SK-N-SH (cell line): ENCODE data around the gene PIEZO2. TPM values are rescaled to one million over a fixed set of nuclear protein-coding genes. Genes with fewer than 3 reads are reported as not detected.

Experiments
- CTCF ChIA-PET: fragments of 300-600, 350-600 bp; formaldehyde crosslinking; extraction: SDS; loops from one replicate; lab custom pipeline; 2021; lab: Yijun Ruan, JAX
- POLR2A ChIA-PET: fragments of 350-600 bp; sonication (Branson Sonifier 250); formaldehyde crosslinking; extraction: SDS; loops from one replicate; lab custom pipeline; 2020; ENCODE audit warnings: antibody characterized with exemption, inconsistent platforms; lab: Yijun Ruan, JAX
- DNase-seq: peaks from one replicate; pipeline ENCODE4 v3.0.0; 2012
- H2AFZ ChIP-seq: fragments of 200-600 bp; sonication (generic); 2 replicates; pipeline ENCODE4 v1.8.1; 2016; ENCODE audit warnings: antibody characterized with exemption, mild to moderate bottlenecking, low read depth
- H3F3A ChIP-seq: fragments of 200-600 bp; sonication (generic); replicated peaks from 2 replicates; pipeline ENCODE3; 2016; ENCODE audit warnings: antibody characterized with exemption, mild to moderate bottlenecking; ENCODE audit not compliant: insufficient read depth
- H3K27ac ChIP-seq, 2 experiments: fragments of 200-500 bp in 1 of 2; fragments of 200-600 bp in 1 of 2; sonication (Bioruptor generic) in 1 of 2; sonication (generic), shearing (Covaris generic) in 1 of 2; 2 replicates each; pipeline versions ENCODE4 v1.5.1 to v1.6.1; 2014 to 2016; ENCODE audit warnings: low read depth in 2 of 2, inconsistent platforms in 1 of 2, low read length in 1 of 2, mild to moderate bottlenecking in 1 of 2, mixed read lengths in 1 of 2
- H3K27me3 ChIP-seq: fragments of 200-600 bp; sonication (generic), shearing (Covaris generic); 2 replicates; pipeline ENCODE4 v1.6.1; 2016; ENCODE audit warnings: mixed run types; ENCODE audit not compliant: insufficient read depth
- H3K36me3 ChIP-seq, 2 experiments: fragments of 200-500 bp in 1 of 2; fragments of 200-600 bp in 1 of 2; sonication (Bioruptor generic) in 1 of 2; sonication (generic) in 1 of 2; replicated peaks in 1 of 2; 2 replicates each; pipeline versions ENCODE3 to v1.5.1; 2014 to 2016; ENCODE audit warnings: low read length in 1 of 2, mild to moderate bottlenecking in 1 of 2; ENCODE audit not compliant: insufficient read depth in 2 of 2, control insufficient read depth in 1 of 2
- H3K4me1 ChIP-seq, 2 experiments: fragments of 200-500 bp in 1 of 2; fragments of 200-600 bp in 1 of 2; sonication (Bioruptor generic) in 1 of 2; sonication (generic), shearing (Covaris generic) in 1 of 2; 2 replicates each; pipeline versions ENCODE4 v1.5.1 to v1.6.1; 2014 to 2016; ENCODE audit warnings: low read depth in 1 of 2, low read length in 1 of 2, mixed run types in 1 of 2; ENCODE audit not compliant: insufficient read depth in 2 of 2, control insufficient read depth in 1 of 2
- H3K4me2 ChIP-seq: fragments of 200-600 bp; sonication (generic), shearing (Covaris generic); 2 replicates; pipeline ENCODE4 v1.6.1; 2017; ENCODE audit warnings: mixed run types
- H3K4me3 ChIP-seq, 2 experiments: fragments of 200-500 bp in 1 of 2; fragments of 200-600 bp in 1 of 2; sonication (Bioruptor generic) in 1 of 2; sonication (generic), shearing (Covaris generic) in 1 of 2; 2 replicates each; pipeline versions ENCODE4 v1.5.1 to v1.8.1; 2014 to 2016; ENCODE audit warnings: low read depth in 2 of 2, inconsistent platforms in 1 of 2, low read length in 1 of 2, mild to moderate bottlenecking in 1 of 2, mixed read lengths in 1 of 2, moderate library complexity in 1 of 2
- H3K79me2 ChIP-seq: fragments of 200-600 bp; sonication (generic); 2 replicates; pipeline ENCODE4 v1.8.1; 2017; ENCODE audit warnings: mild to moderate bottlenecking; ENCODE audit not compliant: insufficient read depth
- H3K9ac ChIP-seq: fragments of 200-600 bp; sonication (generic); 2 replicates; pipeline ENCODE4 v1.6.1; 2017; ENCODE audit warnings: mixed run types
- H3K9me2 ChIP-seq: fragments of 200-600 bp; sonication (generic); 2 replicates; pipeline ENCODE4 v1.6.1; 2017; ENCODE audit warnings: mixed run types
- H3K9me3 ChIP-seq: fragments of 200-600 bp; sonication (generic); 2 replicates; pipeline ENCODE4 v1.6.1; 2017; ENCODE audit warnings: mixed run types, mild to moderate bottlenecking, moderate library complexity
- H4K20me1 ChIP-seq: fragments of 200-600 bp; sonication (generic); 2 replicates; pipeline ENCODE4 v1.6.1; 2017; ENCODE audit warnings: mild to moderate bottlenecking, mixed run types; ENCODE audit not compliant: insufficient read depth
- EP300 ChIP-seq, 2 experiments: IDR thresholded peaks; 2 replicates each; pipeline versions ENCODE4 v1.4.0 to v1.6.1; 2012; ENCODE audit warnings: borderline replicate concordance in 1 of 2, low read depth in 1 of 2, low read length in 1 of 2
- EZH2phosphoT487 ChIP-seq: fragments of 200-600 bp; sonication (generic); IDR thresholded peaks from 2 replicates; pipeline ENCODE4 v1.6.1; 2017; ENCODE audit warnings: low read depth, mixed run types, mild to moderate bottlenecking, antibody characterized with exemption, moderate library complexity, borderline replicate concordance
- GABPA ChIP-seq: IDR thresholded peaks from 2 replicates; pipeline ENCODE4 v1.4.0; 2012; ENCODE audit warnings: low read depth, mild to moderate bottlenecking
- JUND ChIP-seq: IDR thresholded peaks from 2 replicates; pipeline ENCODE4 v1.4.0; 2012
- MEF2A ChIP-seq: IDR thresholded peaks from 2 replicates; pipeline ENCODE4 v1.4.0; 2012; ENCODE audit warnings: low read depth, borderline replicate concordance
- MXI1 ChIP-seq: IDR thresholded peaks from 2 replicates; pipeline ENCODE4 v1.6.1; 2012; ENCODE audit warnings: mild to moderate bottlenecking, low read depth, low read length, improper control_type of control experiment
- NFIC ChIP-seq: IDR thresholded peaks from 2 replicates; pipeline ENCODE4 v1.4.0; 2012; ENCODE audit warnings: borderline replicate concordance
- POLR2AphosphoS5 ChIP-seq: IDR thresholded peaks from 2 replicates; pipeline ENCODE4 v1.6.1; 2012; ENCODE audit warnings: low read depth, low read length
- RAD21 ChIP-seq: IDR thresholded peaks from 2 replicates; pipeline ENCODE4 v1.6.1; 2012; ENCODE audit warnings: mild to moderate bottlenecking, low read length
- RCOR1 ChIP-seq: fragments of 150-350 bp; IDR thresholded peaks from 2 replicates; pipeline ENCODE4 v1.6.1; 2017; ENCODE audit warnings: antibody characterized with exemption, low read length
- REST ChIP-seq: IDR thresholded peaks from 2 replicates; pipeline ENCODE4 v1.6.1; 2012; ENCODE audit warnings: mild to moderate bottlenecking, low read depth, low read length, moderate library complexity
- TAF1 ChIP-seq: IDR thresholded peaks from 2 replicates; pipeline ENCODE4 v1.6.1; 2012; ENCODE audit warnings: low read depth, mild to moderate bottlenecking, low read length, moderate library complexity, borderline replicate concordance
- TCF12 ChIP-seq: IDR thresholded peaks from 2 replicates; pipeline ENCODE4 v1.4.0; 2012
- WGBS: methylation state at CpG from one replicate; pipeline ENCODE4 v1.1.6; 2017; ENCODE audit warnings: low lambda C conversion rate; 5-methylcytosine and 5-hydroxymethylcytosine counted together
- polyA plus RNA-seq, 3 experiments: library from polyadenylated mRNA; depleted of rRNA; stranded (reverse); fragments of >200 nt; gene quantifications; 2 replicates each; pipeline ENCODE4 v1.2.3, GENCODE V29; 2012
- TF ChIP-seq, protein P1 (sequence below): fragments of 150-350 bp; IDR thresholded peaks from 2 replicates; pipeline ENCODE4 v1.6.1; 2017; ENCODE audit warnings: antibody characterized with exemption, low read length, low read depth, borderline replicate concordance
- TF ChIP-seq, protein P2 (sequence below): IDR thresholded peaks from 2 replicates; pipeline ENCODE4 v1.4.0; 2012; ENCODE audit warnings: low read depth

PIEZO2 gene
- polyA plus RNA-seq, 1 of the 3 experiments (the other 2 are of a cell fraction) = not detected

- no peak for TF ChIP-seq EP300 (IDR thresholded peaks at IDR 0.05; ENCODE audit: borderline replicate concordance in 1 of 2, low read depth in 1 of 2, low read length in 1 of 2)
- no peak for TF ChIP-seq JUND
- TF ChIP-seq, protein P1, sequence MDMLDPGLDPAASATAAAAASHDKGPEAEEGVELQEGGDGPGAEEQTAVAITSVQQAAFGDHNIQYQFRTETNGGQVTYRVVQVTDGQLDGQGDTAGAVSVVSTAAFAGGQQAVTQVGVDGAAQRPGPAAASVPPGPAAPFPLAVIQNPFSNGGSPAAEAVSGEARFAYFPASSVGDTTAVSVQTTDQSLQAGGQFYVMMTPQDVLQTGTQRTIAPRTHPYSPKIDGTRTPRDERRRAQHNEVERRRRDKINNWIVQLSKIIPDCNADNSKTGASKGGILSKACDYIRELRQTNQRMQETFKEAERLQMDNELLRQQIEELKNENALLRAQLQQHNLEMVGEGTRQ = no peak
- no peak for TF ChIP-seq MEF2A
- TF ChIP-seq MXI1 = no peak
- TF ChIP-seq, protein P2, sequence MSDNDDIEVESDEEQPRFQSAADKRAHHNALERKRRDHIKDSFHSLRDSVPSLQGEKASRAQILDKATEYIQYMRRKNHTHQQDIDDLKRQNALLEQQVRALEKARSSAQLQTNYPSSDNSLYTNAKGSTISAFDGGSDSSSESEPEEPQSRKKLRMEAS = no peak
- no peak for TF ChIP-seq REST
- no peak for TF ChIP-seq EZH2phosphoT487
- TF ChIP-seq GABPA = no peak
- no peak for TF ChIP-seq TAF1
- no peak for TF ChIP-seq TCF12
- no peak for TF ChIP-seq POLR2AphosphoS5
- no peak for TF ChIP-seq RCOR1
- TF ChIP-seq RAD21 = no peak
- TF ChIP-seq NFIC = no peak
- Histone ChIP-seq H3K4me3 (no peak overlapping the region), H3F3A (no peaks in the 10 kb centered on the region), H3K9ac (no peak overlapping the region), H2AFZ (no peak overlapping the region), H3K9me3 (no peaks in the 10 kb centered on the region), H3K27ac (no peak overlapping the region), H3K4me2 (no peak overlapping the region), H3K79me2 (no peaks in the 10 kb centered on the region), H3K36me3 (no peaks in the 10 kb centered on the region), H3K27me3 (peaks cover 15% of the 10 kb centered on the region), H4K20me1 (no peaks in the 10 kb centered on the region), H3K9me2 (no peaks in the 10 kb centered on the region), H3K4me1 (no peaks in the 10 kb centered on the region)
- 3% methylated on average over 4 of the region's 4 CpGs for WGBS
- ChIA-PET POLR2A (no interaction called here), CTCF (no interaction called here)
- DNase-seq = no peak
Observed at GRCh38 chr18:10792181-10792580, 357.2 kb downstream of the PIEZO2 start.
